Testis (tissue), 3 donors: ENCODE results near the gene KIAA0513. TPM values are rescaled to one million over a fixed set of nuclear protein-coding genes. Genes with fewer than 3 reads are reported as not detected.

ENCODE experiments used
- DNase-seq: peaks from one replicate; pipeline ENCODE4 v3.0.0-alpha.2; 2019
- H3K27ac ChIP-seq, 2 donors: fragments of 200-600 bp; sonication (generic); one replicate each; pipeline ENCODE4 v1.5.1; 2019
- H3K27me3 ChIP-seq: fragments of 200-600 bp; sonication (generic); one replicate; pipeline ENCODE4 v1.5.1; 2019
- H3K36me3 ChIP-seq: fragments of 200-600 bp; sonication (generic); one replicate; pipeline ENCODE4 v1.5.1; 2017; ENCODE audit warnings: low read depth; ENCODE audit errors: missing control alignments
- H3K4me1 ChIP-seq: fragments of 200-600 bp; sonication (generic); one replicate; pipeline ENCODE4 v1.5.1; 2019
- H3K4me3 ChIP-seq, 2 donors: fragments of 200-600 bp; sonication (generic); one replicate each; pipeline ENCODE4 v1.5.1; 2017 to 2019
- H3K9me3 ChIP-seq: fragments of 200-600 bp; sonication (generic); one replicate; pipeline ENCODE4 v1.5.1; 2017
- CTCF ChIP-seq, 3 experiments: fragments of 450-650 bp in 2 of 3; fragments of 200-600 bp in 1 of 3; sonication (generic) in 1 of 3; IDR thresholded peaks; one replicate each; pipeline ENCODE4 v1.5.1; 2016 to 2019; ENCODE audit warnings: antibody characterized with exemption in 3 of 3, mild to moderate bottlenecking in 2 of 3, moderate library complexity in 1 of 3
- POLR2A ChIP-seq: fragments of 450-650 bp; IDR thresholded peaks from one replicate; pipeline ENCODE4 v1.6.1; 2017; ENCODE audit warnings: antibody characterized with exemption, mild to moderate bottlenecking, moderate library complexity
- WGBS, 2 donors: methylation state at CpG; one replicate each; pipeline ENCODE4 v1.1.5; 2018; 5-methylcytosine and 5-hydroxymethylcytosine counted together
- intact Hi-C: fragments of 100-400 bp; cut with DNase I; formaldehyde crosslinking; loops from one replicate; pipeline ENCODE4 v1.15.1; 2023; ENCODE audit warnings: low total_unique reads
- polyA plus RNA-seq: library from polyadenylated mRNA; stranded (reverse); fragments of 350-450 nt; fragmentation: Illumina TruSeq; extraction: RNeasy Lipid Tissue Mini Kit (QIAGEN cat#74804); gene quantifications from one replicate; pipeline ENCODE4 v1.2.3, GENCODE V29; 2014; ENCODE audit warnings: low read depth, low replicate concordance; ENCODE audit not compliant: insufficient read depth
- total RNA-seq, 2 donors: library from RNA; depleted of rRNA; stranded (reverse); fragments of >200 nt; gene quantifications; one replicate each; pipeline ENCODE4 v1.2.3, GENCODE V29; 2016

Gene KIAA0513
- total and polyA plus RNA-seq, 3 donors from 2014 or later: 9.8 to 18.7 (median 18.4) TPM

- Histone ChIP-seq H3K36me3 (no peaks in the 10 kb centered on the region), H3K27ac (peak overlapping the region; percentile 70 to 79), H3K4me1 (peaks cover 20% of the 10 kb centered on the region), H3K4me3 (peak overlapping the region; percentile 10 to 37), H3K9me3 (no peaks in the 10 kb centered on the region), H3K27me3 (no peaks in the 10 kb centered on the region)
- peak; percentile 79 for DNase-seq
- intact Hi-C loops: no loop called here
- TF ChIP-seq CTCF (IDR thresholded peaks at IDR 0.05): no peak
- TF ChIP-seq POLR2A: no peak
- 21 to 40% methylated on average over 16 of the region's 17 CpGs for WGBS, 2 donors
Observed at GRCh38 chr16:85136702-85137322, 109.2 kb downstream of the KIAA0513 start.

- intact Hi-C loops: no loop called here
- no peaks in the 10 kb centered on the region for H3K36me3 ChIP-seq
- TF ChIP-seq CTCF (IDR thresholded peaks at IDR 0.05) (no peak), POLR2A (no peak)
Observed at GRCh38 chr16:85137323-85138072, 109.9 kb downstream of the KIAA0513 start.

GRCh38 chr16:85138073-85138824 lies 110.7 kb downstream of the KIAA0513 start:
- 70 to 73% methylated on average over 11 to 12 of the region's 12 CpGs for WGBS, 2 donors
- TF ChIP-seq CTCF (IDR thresholded peaks at IDR 0.05): no peak
- TF ChIP-seq POLR2A: no peak
- Histone ChIP-seq H3K27ac (peak overlapping the region; percentile 70 to 79), H3K36me3 (no peaks in the 10 kb centered on the region), H3K4me1 (peaks cover 20% of the 10 kb centered on the region), H3K4me3 (no peak overlapping the region), H3K27me3 (no peaks in the 10 kb centered on the region), H3K9me3 (no peaks in the 10 kb centered on the region)
- DNase-seq: no peak
- intact Hi-C loops: no loop called here

More at GRCh38 chr16:85137323-85138072, 109.9 kb downstream of the KIAA0513 start:
- no peaks in the 10 kb centered on the region for H3K27me3 ChIP-seq
- peaks cover 20% of the 10 kb centered on the region for H3K4me1 ChIP-seq
- peak overlapping the region; percentile 10 to 37 for H3K4me3 ChIP-seq
- H3K27ac ChIP-seq: peak overlapping the region; percentile 70 to 79
- H3K9me3 ChIP-seq: no peaks in the 10 kb centered on the region
- peak; percentile 93 for DNase-seq
- 4 to 5% methylated on average over 7 to 25 of the region's 29 CpGs for WGBS, 2 donors

GRCh38 chr16:85138825-85139627 lies 111.4 kb downstream of the KIAA0513 start:
- TF ChIP-seq CTCF (IDR thresholded peaks at IDR 0.05): no peak
- no peak for TF ChIP-seq POLR2A
- Histone ChIP-seq H3K4me3 (no peak overlapping the region), H3K27ac (no peak overlapping the region), H3K4me1 (peaks cover 20% of the 10 kb centered on the region), H3K9me3 (no peaks in the 10 kb centered on the region), H3K27me3 (no peaks in the 10 kb centered on the region), H3K36me3 (no peaks in the 10 kb centered on the region)
- 94 to 97% methylated on average over 11 to 16 of the region's 16 CpGs for WGBS, 2 donors
- no peak for DNase-seq
- intact Hi-C loops: no loop called here
